C4-2B (cell line): ENCODE results near the gene CD52.

Source experiments
- CTCF ChIP-seq: fragments of 450-650 bp; conservative IDR thresholded peaks from 2 replicates; pipeline ENCODE4 v1.5.1; 2017; ENCODE audit warnings: mild to moderate bottlenecking
- ZFX ChIP-seq: fragments of 450-650 bp; IDR thresholded peaks from 2 replicates; pipeline ENCODE4 v1.6.1; 2017

DNA sequence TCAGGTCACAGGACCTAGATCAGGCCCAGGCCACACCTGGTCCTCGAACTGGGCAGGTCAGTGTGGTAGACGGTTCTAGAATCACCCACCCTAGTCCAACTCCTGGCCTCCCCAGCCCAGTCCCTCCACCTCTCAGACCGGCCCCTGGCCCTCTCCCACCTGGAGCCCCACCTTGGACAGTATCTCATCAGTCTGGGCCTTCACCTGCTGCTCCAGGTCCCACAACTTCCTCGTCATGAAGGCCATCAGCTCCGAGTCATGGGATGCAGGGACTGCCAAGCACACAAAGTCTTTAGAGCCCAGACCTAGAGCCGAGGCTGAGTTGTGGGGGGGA is 20.0 kb upstream of the CD52 start:
- no peak for TF ChIP-seq CTCF
- TF ChIP-seq ZFX, result no peak
